GM12874 (cell line): ENCODE measurements around the gene NHEJ1.

Source experiments
- TF ChIP-seq, protein P1 (sequence below): IDR thresholded peaks from 2 replicates; pipeline ENCODE4 v1.5.1; 2011; ENCODE audit warnings: low read depth, mild to moderate bottlenecking, control low read depth, low read length, moderate library complexity; ENCODE audit not compliant: insufficient read depth

Gene NHEJ1

DNA sequence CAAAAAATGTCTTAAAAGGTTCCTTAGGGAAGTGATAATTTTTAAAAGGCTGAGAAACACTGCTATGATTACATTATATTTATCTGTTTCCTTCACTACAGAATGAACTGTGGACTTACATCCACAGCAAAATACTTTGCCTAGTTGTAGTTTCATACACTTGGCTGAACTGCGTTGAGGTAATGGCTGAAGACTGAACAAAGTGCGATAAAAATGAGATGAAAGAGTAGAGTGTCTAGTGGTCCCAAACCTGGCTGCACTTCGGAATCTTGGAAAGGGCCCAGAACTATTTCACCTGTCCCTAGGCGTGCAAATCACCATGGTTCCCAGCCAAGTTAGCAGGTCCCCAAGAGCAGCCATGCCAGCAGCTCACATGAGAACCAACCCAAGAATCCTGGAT, 81.7 kb downstream of the NHEJ1 start:
- TF ChIP-seq, protein P1, sequence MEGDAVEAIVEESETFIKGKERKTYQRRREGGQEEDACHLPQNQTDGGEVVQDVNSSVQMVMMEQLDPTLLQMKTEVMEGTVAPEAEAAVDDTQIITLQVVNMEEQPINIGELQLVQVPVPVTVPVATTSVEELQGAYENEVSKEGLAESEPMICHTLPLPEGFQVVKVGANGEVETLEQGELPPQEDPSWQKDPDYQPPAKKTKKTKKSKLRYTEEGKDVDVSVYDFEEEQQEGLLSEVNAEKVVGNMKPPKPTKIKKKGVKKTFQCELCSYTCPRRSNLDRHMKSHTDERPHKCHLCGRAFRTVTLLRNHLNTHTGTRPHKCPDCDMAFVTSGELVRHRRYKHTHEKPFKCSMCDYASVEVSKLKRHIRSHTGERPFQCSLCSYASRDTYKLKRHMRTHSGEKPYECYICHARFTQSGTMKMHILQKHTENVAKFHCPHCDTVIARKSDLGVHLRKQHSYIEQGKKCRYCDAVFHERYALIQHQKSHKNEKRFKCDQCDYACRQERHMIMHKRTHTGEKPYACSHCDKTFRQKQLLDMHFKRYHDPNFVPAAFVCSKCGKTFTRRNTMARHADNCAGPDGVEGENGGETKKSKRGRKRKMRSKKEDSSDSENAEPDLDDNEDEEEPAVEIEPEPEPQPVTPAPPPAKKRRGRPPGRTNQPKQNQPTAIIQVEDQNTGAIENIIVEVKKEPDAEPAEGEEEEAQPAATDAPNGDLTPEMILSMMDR: no peak

DNA sequence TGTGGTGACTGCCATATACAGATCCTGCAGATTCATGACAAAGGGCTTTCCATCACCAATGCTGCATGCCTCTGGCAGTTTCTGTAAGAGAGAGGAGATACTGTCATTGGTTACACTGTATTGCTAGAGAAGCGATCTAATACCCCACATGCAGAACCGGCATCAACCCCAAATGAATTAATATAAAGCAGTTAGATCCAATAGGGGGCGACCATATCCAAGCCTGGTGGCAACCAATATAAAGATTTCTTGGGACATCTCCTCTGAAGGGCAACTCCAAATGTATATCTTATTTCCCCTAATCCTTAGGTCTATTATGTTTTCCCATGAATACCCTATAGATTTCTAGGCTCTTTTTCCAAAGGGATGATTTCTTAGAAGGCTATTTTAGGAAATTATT, 82.5 kb downstream of the NHEJ1 start:
- TF ChIP-seq, protein P1: no peak

DNA sequence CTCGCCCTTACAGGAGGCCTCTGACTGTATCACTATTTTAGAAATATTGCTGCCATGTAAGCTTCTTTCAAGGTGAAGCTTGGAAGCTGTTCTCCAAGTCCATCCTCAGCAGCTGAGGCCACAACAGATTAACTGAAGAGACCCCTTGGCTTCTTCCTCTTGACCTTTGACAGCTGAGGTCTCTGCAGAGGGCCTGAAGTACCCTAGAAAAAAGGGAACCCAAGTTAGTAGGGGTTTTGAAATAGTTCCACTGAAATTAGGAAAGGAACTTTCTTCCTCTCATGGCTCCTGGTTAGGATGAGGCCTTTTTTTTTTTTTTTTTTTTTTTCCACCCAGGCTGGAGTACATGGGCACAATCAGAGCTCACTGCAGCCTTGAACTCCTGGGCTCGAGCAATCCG, 84.4 kb downstream of the NHEJ1 start:
- TF ChIP-seq, protein P1: no peak

DNA sequence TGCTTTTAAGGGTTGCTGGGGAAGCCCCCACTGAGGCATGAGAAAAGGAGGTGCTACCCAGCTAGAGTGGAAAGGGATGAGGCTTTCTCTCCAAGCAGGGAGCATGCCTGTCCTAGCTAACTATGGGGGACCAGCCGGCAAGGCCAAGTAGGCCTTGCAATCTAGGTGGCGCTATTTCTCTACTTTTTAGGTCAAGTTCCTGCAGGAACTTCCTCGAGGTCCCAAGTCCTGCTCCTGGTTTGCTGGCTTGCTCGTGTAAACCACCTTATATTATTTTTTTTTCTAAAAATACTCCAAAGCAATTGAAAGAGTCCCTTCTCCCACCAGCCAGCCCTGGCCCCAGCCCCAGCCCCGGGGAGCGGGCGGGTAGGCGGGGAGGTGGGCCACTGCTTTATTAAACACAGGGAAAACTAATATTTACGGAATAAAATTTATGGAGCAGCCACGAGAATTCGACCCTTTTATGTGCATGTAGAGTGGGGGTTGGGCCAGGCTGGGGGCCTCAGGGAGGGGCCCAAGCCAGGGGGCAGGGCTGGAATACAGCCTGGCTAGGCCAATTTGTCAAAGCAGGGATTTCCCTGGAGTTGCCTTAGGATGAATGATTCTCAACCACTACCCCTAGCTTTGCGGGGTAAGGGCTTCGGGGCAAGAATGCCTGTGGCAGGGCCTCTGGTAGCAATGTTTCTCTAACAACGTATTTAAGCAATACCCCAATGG, 87.0 kb downstream of the NHEJ1 start:
- TF ChIP-seq, protein P1: peak; percentile 67

DNA sequence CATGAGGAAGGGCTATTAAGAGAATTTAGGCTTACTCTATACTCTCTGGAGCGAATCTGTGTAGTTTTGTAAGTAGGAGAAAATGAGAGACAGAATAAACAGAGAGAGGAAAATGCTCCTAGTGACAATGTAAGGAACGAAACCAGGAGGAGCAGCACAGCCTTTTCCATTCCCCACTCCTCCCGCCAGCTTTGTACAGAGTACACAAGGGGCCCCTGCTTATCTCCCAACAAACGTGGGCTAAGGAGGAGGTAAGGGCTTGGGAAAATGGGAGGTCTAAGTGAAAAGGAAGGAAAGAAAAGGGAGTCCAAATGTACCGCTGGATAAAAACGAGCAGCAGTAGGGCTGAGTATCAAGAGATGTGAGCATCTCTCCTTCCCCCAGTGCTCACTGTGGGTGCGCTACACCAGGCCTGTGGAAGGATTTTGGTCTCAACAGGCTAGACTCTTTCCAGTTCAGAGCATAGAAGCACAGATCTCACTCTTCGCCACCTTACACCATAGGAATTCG, 87.8 kb downstream of the NHEJ1 start:
- TF ChIP-seq, protein P1: no peak

DNA sequence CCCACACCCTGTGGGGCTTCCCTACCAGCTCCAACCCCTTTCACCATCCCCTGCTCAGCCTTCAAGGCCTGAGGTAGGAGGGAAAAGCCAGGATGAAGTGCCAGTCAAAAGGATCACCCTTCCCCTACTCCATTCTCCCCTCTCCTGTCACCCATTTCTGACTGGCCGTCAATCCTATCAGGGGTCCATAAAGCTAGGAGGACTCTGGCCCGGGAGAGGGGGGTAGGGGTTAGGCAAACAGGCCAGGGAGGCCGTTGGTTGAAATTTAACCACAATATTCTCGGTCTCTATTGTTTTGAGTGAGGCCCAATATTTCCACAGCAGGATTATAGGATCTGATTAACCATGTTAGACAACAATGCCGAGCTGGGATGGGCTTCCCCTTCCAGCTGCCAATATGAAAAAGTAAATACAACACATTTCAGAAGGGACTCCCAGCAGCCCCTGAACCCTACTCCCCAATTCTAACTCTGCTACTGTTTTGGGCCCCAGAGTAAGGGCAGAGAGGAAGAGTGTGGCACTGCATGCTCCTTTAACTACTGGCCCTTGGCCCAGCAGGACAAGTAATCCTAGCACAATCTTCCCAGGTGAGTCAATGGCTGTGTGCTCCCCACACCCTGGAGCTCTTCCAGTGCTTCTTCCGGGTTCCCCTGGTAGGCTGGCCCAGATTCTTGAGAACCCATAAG, 89.3 kb downstream of the NHEJ1 start:
- TF ChIP-seq, protein P1: no peak

DNA sequence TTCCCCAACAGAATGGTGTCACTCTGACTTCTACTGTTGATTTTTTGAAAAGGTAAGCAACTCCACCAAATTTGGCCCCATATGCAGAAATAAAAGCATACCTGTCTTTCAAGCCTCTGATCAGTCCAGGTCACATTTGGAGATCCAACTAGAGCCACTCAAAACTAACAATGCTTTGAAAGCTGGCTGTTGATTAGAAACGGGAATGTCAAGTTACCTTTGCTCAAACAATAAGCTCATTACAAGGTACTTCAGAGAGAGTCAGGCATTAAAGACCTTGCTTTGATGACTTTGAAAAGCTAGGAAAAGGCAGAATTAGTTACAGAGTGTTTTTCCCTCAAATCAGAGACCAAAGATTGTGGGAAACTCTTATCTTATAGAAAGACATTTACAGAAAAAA, 95.1 kb downstream of the NHEJ1 start:
- TF ChIP-seq, protein P1: no peak
